Measurements from ENCODE around the gene DBF4B.

- TF ChIP-seq, protein P1, sequence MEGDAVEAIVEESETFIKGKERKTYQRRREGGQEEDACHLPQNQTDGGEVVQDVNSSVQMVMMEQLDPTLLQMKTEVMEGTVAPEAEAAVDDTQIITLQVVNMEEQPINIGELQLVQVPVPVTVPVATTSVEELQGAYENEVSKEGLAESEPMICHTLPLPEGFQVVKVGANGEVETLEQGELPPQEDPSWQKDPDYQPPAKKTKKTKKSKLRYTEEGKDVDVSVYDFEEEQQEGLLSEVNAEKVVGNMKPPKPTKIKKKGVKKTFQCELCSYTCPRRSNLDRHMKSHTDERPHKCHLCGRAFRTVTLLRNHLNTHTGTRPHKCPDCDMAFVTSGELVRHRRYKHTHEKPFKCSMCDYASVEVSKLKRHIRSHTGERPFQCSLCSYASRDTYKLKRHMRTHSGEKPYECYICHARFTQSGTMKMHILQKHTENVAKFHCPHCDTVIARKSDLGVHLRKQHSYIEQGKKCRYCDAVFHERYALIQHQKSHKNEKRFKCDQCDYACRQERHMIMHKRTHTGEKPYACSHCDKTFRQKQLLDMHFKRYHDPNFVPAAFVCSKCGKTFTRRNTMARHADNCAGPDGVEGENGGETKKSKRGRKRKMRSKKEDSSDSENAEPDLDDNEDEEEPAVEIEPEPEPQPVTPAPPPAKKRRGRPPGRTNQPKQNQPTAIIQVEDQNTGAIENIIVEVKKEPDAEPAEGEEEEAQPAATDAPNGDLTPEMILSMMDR (IDR thresholded peaks at IDR 0.05) = no peak
- TF ChIP-seq POLR2A (IDR thresholded peaks at IDR 0.05) = no peak
Measured at GRCh38 chr17:44738214-44738906, 29.9 kb downstream of the DBF4B start.

Measured in esophagus squamous epithelium (tissue), 4 donors.